Heart right ventricle (tissue), 16 donors: Measurements from ENCODE around the gene LRSAM1. TPM values are rescaled to one million over a fixed set of nuclear protein-coding genes. Genes with fewer than 3 reads are reported as not detected.

ENCODE experiments used
- ATAC-seq, 8 donors: fragments of 200-7000 bp; cut with Tn5 transposase; one replicate each; pipeline ENCODE4 v1.9.1; 2020; ENCODE audit warnings: mild to moderate bottlenecking in 8 of 8, moderate library complexity in 8 of 8, moderate number of reproducible peaks in 1 of 8
- DNase-seq, 2 donors: peaks; one replicate each; pipeline ENCODE4 v3.0.0-alpha.2; 2020
- H3K27ac ChIP-seq, 10 donors: fragments of 200-600 bp; sonication (generic) in 2 of 10; one replicate each; pipeline versions ENCODE4 v1.5.0 to v1.8.0; 2020 to 2022; ENCODE audit warnings: mild to moderate bottlenecking in 3 of 10
- H3K27me3 ChIP-seq, 7 donors: fragments of 200-600 bp; one replicate each; pipeline ENCODE4 v1.8.0; 2021 to 2022; ENCODE audit warnings: mild to moderate bottlenecking in 2 of 7
- H3K36me3 ChIP-seq, 9 donors: fragments of 200-600 bp; sonication (generic) in 1 of 9; one replicate each; pipeline versions ENCODE4 v1.5.0 to v1.8.0; 2020 to 2022; ENCODE audit warnings: mild to moderate bottlenecking in 2 of 9
- H3K4me1 ChIP-seq, 9 donors: fragments of 200-600 bp; sonication (generic) in 1 of 9; one replicate each; pipeline versions ENCODE4 v1.5.0 to v1.8.0; 2020 to 2022; ENCODE audit warnings: mild to moderate bottlenecking in 4 of 9
- H3K4me3 ChIP-seq, 10 donors: fragments of 200-600 bp; sonication (generic) in 2 of 10; one replicate each; pipeline versions ENCODE4 v1.5.0 to v1.8.0; 2020 to 2022; ENCODE audit warnings: mild to moderate bottlenecking in 7 of 10, moderate library complexity in 2 of 10
- H3K9me3 ChIP-seq, 11 donors: fragments of 200-600 bp in 10 of 11; sonication (generic) in 2 of 11; one replicate each; pipeline versions ENCODE4 v1.5.0 to v1.8.0; 2013 to 2022; ENCODE audit warnings: mild to moderate bottlenecking in 2 of 11, control low read depth in 1 of 11, moderate library complexity in 1 of 11
- CTCF ChIP-seq, 9 donors: fragments of 200-600 bp; sonication (generic) in 2 of 9; IDR thresholded peaks; one replicate each; pipeline versions ENCODE4 v1.5.0 to v1.8.0; 2021 to 2022; ENCODE audit warnings: antibody characterized with exemption in 9 of 9, mild to moderate bottlenecking in 5 of 9, moderate library complexity in 1 of 9
- WGBS, 2 donors: extraction: QIAGEN DNeasy Blood & Tissue Kit; methylation state at CpG; one replicate each; pipeline ENCODE4 v1.1.7; 2013; ENCODE audit warnings: inconsistent platforms in 1 of 2; 5-methylcytosine and 5-hydroxymethylcytosine counted together
- intact Hi-C, 10 donors: fragments of 100-400 bp; cut with DNase I; formaldehyde crosslinking; loops; one replicate each; pipeline versions ENCODE4 v1.11.1 to v1.14.2; 2022
- polyA plus RNA-seq, 2 donors: library from polyadenylated mRNA; stranded (reverse); fragments of 200-250 nt; gene quantifications; one replicate each; pipeline ENCODE4 v1.2.3, GENCODE V29; 2013
- total RNA-seq, 10 donors: library from RNA; stranded (reverse); fragmentation: NEBNext Ultra II Directional in 3 of 10; extraction: Animal tissue kit (Norgen Biotek cat#: 25700) in 3 of 10; gene quantifications; one replicate each; pipeline versions ENCODE4 v1.2.1 to v1.2.4, GENCODE V29; 2021 to 2023
- donor health status: Arrhythmogenic right ventricular cardiomyopathy.
- donor health status: ischemic (EF 13 %, LVEDD 7.1; RV severe dilation, severe dysfunction).
- donor health status: healthy with polysubstance abuse.
- donor health status: DM: no; HTN: yes; CAD: no.
- donor health status: DM: no; HTN: no; CAD: no.
- donor health status: ischemic (EF 25% LVEDD 6.9; RV normal size, moderate dysfunction).
- donor health status: ischemic (EF 25% LVEDD 5.7; RV mildly dilated, moderate dysfunction).
- donor health status: healthy.
- donor health status: DM: yes; HTN: yes; CAD: no.
- donor health status: Ischemic cardiomyopathy.
- donor health status: ischemic (EF 35%, LVEDD 5.7; RV mildly dilated, moderate dysfunction).
- donor health status: nonischemic (EF 11% LVEDD 7.7; RV severe dilation, severe dysfunction).
- donor health status: DM: yes; HTN: yes; CAD: no.
- donor health status: PGD.
- donor health status: ischemic (EF 29% LVEDD 5.4; RV normal size, mild dysfunction).
- donor health status: nonischemic (EF 23%, LVEDD 6.1; RV moderate dilation, normal function).

The LRSAM1 gene
- total and polyA plus RNA-seq, 12 donors, result 21.2 to 59.9 (median 29.5) TPM

DNA sequence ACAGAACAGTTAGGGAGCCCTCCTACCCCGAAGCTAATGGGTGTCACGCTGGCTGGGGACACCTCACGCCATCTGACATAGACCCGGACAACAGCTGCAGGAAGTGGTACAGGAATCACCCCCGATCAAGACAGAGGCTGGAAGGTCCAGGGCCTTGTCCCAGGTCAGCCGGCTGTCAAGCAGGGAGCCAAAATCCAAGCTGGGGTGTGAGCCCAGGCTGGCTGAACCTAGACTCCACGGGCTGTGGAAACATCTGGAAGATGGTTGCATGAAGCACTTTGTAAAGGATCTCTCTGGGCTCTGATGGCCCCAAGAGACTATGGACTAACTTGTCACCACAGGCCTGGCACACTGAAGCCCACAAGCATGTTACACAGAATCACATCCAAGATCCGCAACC lies 91.9 kb downstream of the LRSAM1 start:
- no peak for DNase-seq
- intact Hi-C loops, result no loop called here
- peaks cover 23 to 96% (median 72%) of the 10 kb centered on the region in 9 donors for H3K4me1 ChIP-seq
- no peak for ATAC-seq
- no peaks in the 10 kb centered on the region for H3K9me3 ChIP-seq
- WGBS, 2 donors, result 57 to 73% methylated on average over 8 of the region's 8 CpGs
- H3K27ac ChIP-seq, result peak overlapping the region in 8 of 10 donors; percentile 10 to 60 (median 48)
- TF ChIP-seq CTCF (IDR thresholded peaks at IDR 0.05), result no peak
- H3K27me3 ChIP-seq, result no peaks in the 10 kb centered on the region
- peaks cover 0 to 5% (median 0%) of the 10 kb centered on the region in 9 donors for H3K36me3 ChIP-seq
- H3K4me3 ChIP-seq, result no peak overlapping the region

DNA sequence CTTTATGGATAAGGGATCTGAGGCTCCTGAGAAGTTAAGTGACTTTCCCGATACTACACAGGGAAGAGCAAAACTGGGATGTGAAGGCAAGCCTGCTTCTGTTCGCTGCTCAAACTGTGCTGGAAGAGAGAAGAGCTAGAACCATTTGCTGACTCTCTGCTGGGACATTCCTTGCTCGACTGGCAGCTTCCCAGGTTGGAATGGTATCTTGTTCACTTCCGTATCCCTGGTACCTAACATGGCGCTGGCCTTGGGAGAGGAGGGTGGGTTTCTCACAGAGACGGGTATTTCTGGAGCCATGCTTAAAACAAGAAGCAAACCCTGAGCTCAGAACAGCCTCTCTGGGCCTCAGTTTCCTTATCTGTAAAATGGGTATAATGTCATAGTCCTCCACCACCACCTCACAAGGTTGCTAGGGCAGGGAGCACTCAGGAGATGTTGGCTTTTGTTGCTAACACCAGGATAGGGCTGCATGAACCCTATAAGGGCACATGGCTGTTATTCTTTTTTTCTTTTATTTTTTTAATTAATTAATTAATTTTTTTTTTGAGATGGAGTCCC lies 92.7 kb downstream of the LRSAM1 start:
- Histone ChIP-seq H3K4me1 (peaks cover 23 to 98% (median 76%) of the 10 kb centered on the region in 9 donors), H3K4me3 (no peak overlapping the region), H3K36me3 (peaks cover 0 to 13% (median 0%) of the 10 kb centered on the region in 9 donors), H3K9me3 (no peaks in the 10 kb centered on the region), H3K27me3 (no peaks in the 10 kb centered on the region), H3K27ac (peak overlapping the region in 3 of 10 donors; percentile 23 to 76 (median 44))
- WGBS, 2 donors, result 81 to 86% methylated on average over 6 of the region's 6 CpGs
- peak in 1 of 2 donors; percentile 3 for DNase-seq
- ATAC-seq, result no peak
- intact Hi-C loops, result no loop called here
- TF ChIP-seq CTCF (IDR thresholded peaks at IDR 0.05), result no peak

- Histone ChIP-seq H3K27me3 (no peaks in the 10 kb centered on the region), H3K4me3 (no peak overlapping the region), H3K4me1 (peaks cover 16 to 98% (median 72%) of the 10 kb centered on the region in 9 donors), H3K9me3 (no peaks in the 10 kb centered on the region), H3K27ac (peak overlapping the region; percentile 12 to 76 (median 54)), H3K36me3 (peaks cover 0 to 17% (median 0%) of the 10 kb centered on the region in 9 donors)
- DNase-seq, result peak in 1 of 2 donors; percentile 16
- no peak for TF ChIP-seq CTCF (IDR thresholded peaks at IDR 0.05)
- WGBS, 2 donors, result 60 to 72% methylated on average over 25 of the region's 25 CpGs
- intact Hi-C loops, result no loop called here
- peak in 7 of 8 donors; percentile 15 to 43 (median 22) for ATAC-seq
These were observed 94.2 kb downstream of the LRSAM1 start for GRCh38 chr9:127545196-127546124.

GRCh38 chr9:127546125-127546832 lies 95.0 kb downstream of the LRSAM1 start:
- no peak for TF ChIP-seq CTCF (IDR thresholded peaks at IDR 0.05)
- Histone ChIP-seq H3K27ac (peak overlapping the region in 9 of 10 donors; percentile 12 to 76 (median 54)), H3K9me3 (no peaks in the 10 kb centered on the region), H3K36me3 (peaks cover 0 to 17% (median 0%) of the 10 kb centered on the region in 9 donors), H3K4me3 (no peak overlapping the region), H3K27me3 (no peaks in the 10 kb centered on the region), H3K4me1 (peaks cover 16 to 98% (median 72%) of the 10 kb centered on the region in 9 donors)
- intact Hi-C loops, result no loop called here
- WGBS, 2 donors, result 84 to 85% methylated on average over 14 of the region's 14 CpGs
- ATAC-seq (no peak), DNase-seq (no peak)
